ENCODE results near the gene STK38. TPM values are rescaled to one million over a fixed set of nuclear protein-coding genes. Genes with fewer than 3 reads are reported as not detected.

Gene STK38
- total RNA-seq, 6 experiments from 2014 or later: 12.5 to 19.2 (median 16.1) TPM

GRCh38 chr6:36570264-36570663 is 23.0 kb upstream of the STK38 start:
- no peaks in the 10 kb centered on the region for H3K9me3 ChIP-seq
- WGBS (ENCODE audit: insufficient coverage, low coverage, low lambda C conversion rate, missing lambda C conversion rate): 86% methylated on average over 2 of the region's 2 CpGs
- no peak for TF ChIP-seq CTCF (IDR thresholded peaks at IDR 0.05)
- no peak for TF ChIP-seq POLR2A (IDR thresholded peaks at IDR 0.05)

GRCh38 chr6:36566418-36566905 is 19.2 kb upstream of the STK38 start:
- 49% methylated on average over 8 of the region's 8 CpGs for WGBS (ENCODE audit: insufficient coverage, low coverage, low lambda C conversion rate, missing lambda C conversion rate)

More at GRCh38 chr6:36570264-36570663, 23.0 kb upstream of the STK38 start:
- H3K36me3 ChIP-seq: no peaks in the 10 kb centered on the region
- H3K4me1 ChIP-seq: peaks cover 0 to 10% (median 0%) of the 10 kb centered on the region in 4 donors
- H3K27ac ChIP-seq: no peak overlapping the region
- H3K4me3 ChIP-seq: no peak overlapping the region
- H3K27me3 ChIP-seq: no peaks in the 10 kb centered on the region
- intact Hi-C loops (cut with DNase I): loop anchor here in 1 of 2 donors (10.0 kb wide), 1 partner anchor 85 kb away; no protein-coding TSS in a partner anchor
- DNase-seq (no peak), ATAC-seq (peak in 1 of 4 donors; percentile 12)

GRCh38 chr6:36563928-36564284 is 16.6 kb upstream of the STK38 start:
- no peak overlapping the region for H3K4me3 ChIP-seq
- TF ChIP-seq CTCF (IDR thresholded peaks at IDR 0.05) (no peak), POLR2A (IDR thresholded peaks at IDR 0.05) (no peak)
- no peaks in the 10 kb centered on the region for H3K27me3 ChIP-seq
- no peak for ATAC-seq
- no peak overlapping the region for H3K27ac ChIP-seq
- intact Hi-C loops (cut with DNase I): no loop called here
- no peak for DNase-seq
- 77% methylated on average over 2 of the region's 4 CpGs for WGBS (ENCODE audit: insufficient coverage, low coverage, low lambda C conversion rate, missing lambda C conversion rate)
- peaks cover 0 to 10% (median 0%) of the 10 kb centered on the region in 4 donors for H3K4me1 ChIP-seq
- H3K9me3 ChIP-seq: no peaks in the 10 kb centered on the region
- no peaks in the 10 kb centered on the region for H3K36me3 ChIP-seq

More at GRCh38 chr6:36566418-36566905, 19.2 kb upstream of the STK38 start:
- H3K4me3 ChIP-seq: no peak overlapping the region
- TF ChIP-seq CTCF (IDR thresholded peaks at IDR 0.05) (no peak), POLR2A (IDR thresholded peaks at IDR 0.05) (no peak)
- DNase-seq (peak in 2 of 3 donors; percentile 26 to 75), ATAC-seq (peak; percentile 81 to 93 (median 87))
- intact Hi-C loops (cut with DNase I): no loop called here
- no peaks in the 10 kb centered on the region for H3K36me3 ChIP-seq
- peak overlapping the region in 1 of 3 donors; percentile 41 for H3K27ac ChIP-seq
- no peaks in the 10 kb centered on the region for H3K27me3 ChIP-seq
- no peaks in the 10 kb centered on the region for H3K9me3 ChIP-seq
- H3K4me1 ChIP-seq: peaks cover 0 to 10% (median 0%) of the 10 kb centered on the region in 4 donors

GRCh38 chr6:36563237-36563927 is 16.1 kb upstream of the STK38 start:
- Histone ChIP-seq H3K27me3 (no peaks in the 10 kb centered on the region), H3K4me3 (no peak overlapping the region), H3K36me3 (no peaks in the 10 kb centered on the region), H3K4me1 (peaks cover 0 to 10% (median 0%) of the 10 kb centered on the region in 4 donors), H3K27ac (no peak overlapping the region), H3K9me3 (no peaks in the 10 kb centered on the region)
- ATAC-seq: no peak
- intact Hi-C loops (cut with DNase I): no loop called here
- TF ChIP-seq POLR2A (IDR thresholded peaks at IDR 0.05) (no peak), CTCF (IDR thresholded peaks at IDR 0.05) (no peak)
- WGBS (ENCODE audit: insufficient coverage, low coverage, low lambda C conversion rate, missing lambda C conversion rate): 61% methylated on average over 3 of the region's 3 CpGs
- DNase-seq: no peak
